Measurements from ENCODE around the gene ARMC2.
"Not testable (repeated sequence)": the region's sequence is repeated elsewhere in the genome, so short reads cannot be mapped to it uniquely, and the experiment has no call there.

DNA sequence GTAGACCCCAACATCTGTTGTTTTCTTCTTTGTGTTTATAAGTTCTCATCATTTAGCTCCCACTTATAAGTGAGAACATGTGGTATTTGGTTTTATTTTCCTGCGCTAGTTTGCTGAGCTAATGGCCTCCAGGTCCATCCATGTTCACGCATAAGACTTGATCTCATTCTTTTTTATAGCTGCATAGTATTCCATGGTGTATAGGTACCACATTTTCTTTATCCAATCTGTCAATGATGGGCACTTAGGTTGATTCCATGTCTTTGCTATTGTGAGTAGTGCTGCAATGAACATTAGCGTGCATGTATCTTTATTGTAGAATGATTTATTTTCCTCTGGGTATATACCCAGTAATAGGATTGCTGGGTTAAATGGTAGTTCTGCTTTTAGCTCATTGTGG lies 82.9 kb downstream of the ARMC2 start:
- TF ChIP-seq, protein P1, sequence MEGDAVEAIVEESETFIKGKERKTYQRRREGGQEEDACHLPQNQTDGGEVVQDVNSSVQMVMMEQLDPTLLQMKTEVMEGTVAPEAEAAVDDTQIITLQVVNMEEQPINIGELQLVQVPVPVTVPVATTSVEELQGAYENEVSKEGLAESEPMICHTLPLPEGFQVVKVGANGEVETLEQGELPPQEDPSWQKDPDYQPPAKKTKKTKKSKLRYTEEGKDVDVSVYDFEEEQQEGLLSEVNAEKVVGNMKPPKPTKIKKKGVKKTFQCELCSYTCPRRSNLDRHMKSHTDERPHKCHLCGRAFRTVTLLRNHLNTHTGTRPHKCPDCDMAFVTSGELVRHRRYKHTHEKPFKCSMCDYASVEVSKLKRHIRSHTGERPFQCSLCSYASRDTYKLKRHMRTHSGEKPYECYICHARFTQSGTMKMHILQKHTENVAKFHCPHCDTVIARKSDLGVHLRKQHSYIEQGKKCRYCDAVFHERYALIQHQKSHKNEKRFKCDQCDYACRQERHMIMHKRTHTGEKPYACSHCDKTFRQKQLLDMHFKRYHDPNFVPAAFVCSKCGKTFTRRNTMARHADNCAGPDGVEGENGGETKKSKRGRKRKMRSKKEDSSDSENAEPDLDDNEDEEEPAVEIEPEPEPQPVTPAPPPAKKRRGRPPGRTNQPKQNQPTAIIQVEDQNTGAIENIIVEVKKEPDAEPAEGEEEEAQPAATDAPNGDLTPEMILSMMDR (IDR thresholded peaks at IDR 0.05; ENCODE audit: low read depth, low read length, poor library complexity, severe bottlenecking), result not testable (repeated sequence)
- TF ChIP-seq EZH2phosphoT487 (IDR thresholded peaks at IDR 0.05; ENCODE audit: borderline replicate concordance, low read length), result not testable (repeated sequence)

All from DOHH2 (cell line).